Ovary (tissue), 9 donors: ENCODE results near the gene MAGEL2. TPM values are rescaled to one million over a fixed set of nuclear protein-coding genes. Genes with fewer than 3 reads are reported as not detected.

Experiments
- DNase-seq, 5 donors: peaks; one replicate each; pipeline ENCODE4 v3.0.0-alpha.2; 2019 to 2020
- H3K27ac ChIP-seq, 2 donors: fragments of 200-600 bp; one replicate each; pipeline versions ENCODE4 v1.5.1 to v1.8.0; 2019 to 2022
- H3K27me3 ChIP-seq: fragments of 200-600 bp; one replicate; pipeline ENCODE4 v1.8.0; 2022
- H3K36me3 ChIP-seq: fragments of 200-600 bp; sonication (generic); one replicate; pipeline ENCODE4 v1.5.1; 2019
- H3K4me1 ChIP-seq: one replicate; pipeline ENCODE4 v1.8.1; 2013; ENCODE audit warnings: mild to moderate bottlenecking, moderate library complexity; ENCODE audit not compliant: insufficient read depth
- H3K4me3 ChIP-seq: fragments of 200-600 bp; sonication (generic); one replicate; pipeline ENCODE4 v1.5.1; 2017
- H3K9me3 ChIP-seq, 2 donors: fragments of 200-600 bp in 1 of 2; sonication (generic) in 1 of 2; one replicate each; pipeline versions ENCODE4 v1.5.1 to v1.8.1; 2013 to 2019; ENCODE audit warnings: mild to moderate bottlenecking in 1 of 2, moderate library complexity in 1 of 2
- EP300 ChIP-seq: sonication (generic); formaldehyde crosslinking; IDR thresholded peaks from one replicate; pipeline ENCODE4 v1.6.1; 2017; ENCODE audit warnings: antibody characterized with exemption
- POLR2A ChIP-seq: fragments of 450-650 bp; IDR thresholded peaks from one replicate; pipeline ENCODE4 v1.6.1; 2017; ENCODE audit warnings: antibody characterized with exemption, mild to moderate bottlenecking, moderate library complexity
- WGBS, 3 donors: extraction: QIAGEN DNeasy Blood & Tissue Kit in 1 of 3; methylation state at CpG; one replicate each; pipeline versions ENCODE4 v1.1.5 to v1.1.7; 2013 to 2017; 5-methylcytosine and 5-hydroxymethylcytosine counted together
- intact Hi-C, 4 donors: fragments of 100-400 bp; cut with DNase I; formaldehyde crosslinking; loops; one replicate each; pipeline versions ENCODE4 v1.11.0 to v1.15.1; 2022 to 2023
- polyA plus RNA-seq, 2 donors: library from polyadenylated mRNA; stranded (reverse); fragments of 200-250 nt in 1 of 2; fragments of 350-450 nt in 1 of 2; fragmentation: Illumina TruSeq in 1 of 2; extraction: RNeasy Lipid Tissue Mini Kit (QIAGEN cat#74804) in 1 of 2; gene quantifications; one replicate each; pipeline ENCODE4 v1.2.3, GENCODE V29; 2013 to 2014
- total RNA-seq, 7 donors: library from RNA; depleted of rRNA in 2 of 7; stranded (reverse); fragments of >200 nt in 2 of 7; fragmentation: NEBNext Ultra II Directional in 3 of 7; extraction: Animal tissue kit (Norgen Biotek cat#: 25700) in 3 of 7; gene quantifications; one replicate each; pipeline versions ENCODE4 v1.1.0 to v1.2.4, GENCODE V29; 2016 to 2023
- TF ChIP-seq, protein P1 (sequence below), 3 donors: fragments of 450-650 bp in 2 of 3; fragments of 200-600 bp in 1 of 3; IDR thresholded peaks; one replicate each; pipeline versions ENCODE4 v1.5.1 to v1.8.0; 2016 to 2022; ENCODE audit warnings: antibody characterized with exemption in 3 of 3, mild to moderate bottlenecking in 1 of 3
- donor health status: DM: no; HTN: no; CAD: no; lungs with moderate emphysema.
- donor health status: DM: no; HTN: no; CAD: no.
- donor health status: Bipolar disorder and iron deficiency.
- donor health status: DM: yes; HTN: yes; CAD: no.
- donor health status: DM: no; HTN: no; CAD: no.
- donor health status: DM: yes; HTN: yes; CAD: no.

The MAGEL2 gene
- total and polyA plus RNA-seq, 9 donors, result 0.75 to 4.3 (median 1.7) TPM

DNA sequence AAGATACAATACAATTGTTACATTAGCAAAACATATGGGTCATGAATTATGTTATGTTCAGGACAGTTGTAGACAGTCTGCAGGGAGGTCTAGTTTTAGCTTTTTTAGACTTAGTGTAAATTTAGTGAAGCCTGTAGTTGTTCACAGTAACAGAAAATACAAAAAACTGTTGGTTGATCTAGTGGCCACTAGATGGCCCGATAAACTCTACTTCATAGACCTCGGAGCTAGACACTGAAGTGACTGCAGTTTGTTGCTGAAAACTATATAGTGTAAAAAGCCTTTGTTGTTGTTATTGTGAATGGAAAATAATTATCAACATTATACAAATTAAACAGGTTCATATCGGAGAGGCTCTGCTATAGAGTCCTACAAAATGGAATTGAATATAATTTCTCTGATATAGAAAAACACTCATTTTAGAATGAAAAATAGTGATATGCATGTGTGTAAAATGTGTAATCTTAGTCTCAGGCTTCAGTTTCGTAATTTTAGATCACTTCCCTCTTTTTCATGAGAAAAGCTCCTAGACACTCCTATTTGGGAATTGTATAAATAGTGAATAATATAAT, 18.3 kb downstream of the MAGEL2 start:
- H3K27ac ChIP-seq, result no peak overlapping the region
- no peaks in the 10 kb centered on the region for H3K36me3 ChIP-seq
- H3K9me3 ChIP-seq, result no peaks in the 10 kb centered on the region
- no peak overlapping the region for H3K4me3 ChIP-seq
- TF ChIP-seq, protein P1, sequence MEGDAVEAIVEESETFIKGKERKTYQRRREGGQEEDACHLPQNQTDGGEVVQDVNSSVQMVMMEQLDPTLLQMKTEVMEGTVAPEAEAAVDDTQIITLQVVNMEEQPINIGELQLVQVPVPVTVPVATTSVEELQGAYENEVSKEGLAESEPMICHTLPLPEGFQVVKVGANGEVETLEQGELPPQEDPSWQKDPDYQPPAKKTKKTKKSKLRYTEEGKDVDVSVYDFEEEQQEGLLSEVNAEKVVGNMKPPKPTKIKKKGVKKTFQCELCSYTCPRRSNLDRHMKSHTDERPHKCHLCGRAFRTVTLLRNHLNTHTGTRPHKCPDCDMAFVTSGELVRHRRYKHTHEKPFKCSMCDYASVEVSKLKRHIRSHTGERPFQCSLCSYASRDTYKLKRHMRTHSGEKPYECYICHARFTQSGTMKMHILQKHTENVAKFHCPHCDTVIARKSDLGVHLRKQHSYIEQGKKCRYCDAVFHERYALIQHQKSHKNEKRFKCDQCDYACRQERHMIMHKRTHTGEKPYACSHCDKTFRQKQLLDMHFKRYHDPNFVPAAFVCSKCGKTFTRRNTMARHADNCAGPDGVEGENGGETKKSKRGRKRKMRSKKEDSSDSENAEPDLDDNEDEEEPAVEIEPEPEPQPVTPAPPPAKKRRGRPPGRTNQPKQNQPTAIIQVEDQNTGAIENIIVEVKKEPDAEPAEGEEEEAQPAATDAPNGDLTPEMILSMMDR (IDR thresholded peaks at IDR 0.05), result no peak
- no peak for TF ChIP-seq EP300
- TF ChIP-seq POLR2A, result no peak
- intact Hi-C loops, result no loop called here
- WGBS, 3 donors, result 15 to 22% (median 16%) methylated on average over 4 of the region's 4 CpGs
- H3K27me3 ChIP-seq, result no peaks in the 10 kb centered on the region
- no peak for DNase-seq
- H3K4me1 ChIP-seq, result no peaks in the 10 kb centered on the region

DNA sequence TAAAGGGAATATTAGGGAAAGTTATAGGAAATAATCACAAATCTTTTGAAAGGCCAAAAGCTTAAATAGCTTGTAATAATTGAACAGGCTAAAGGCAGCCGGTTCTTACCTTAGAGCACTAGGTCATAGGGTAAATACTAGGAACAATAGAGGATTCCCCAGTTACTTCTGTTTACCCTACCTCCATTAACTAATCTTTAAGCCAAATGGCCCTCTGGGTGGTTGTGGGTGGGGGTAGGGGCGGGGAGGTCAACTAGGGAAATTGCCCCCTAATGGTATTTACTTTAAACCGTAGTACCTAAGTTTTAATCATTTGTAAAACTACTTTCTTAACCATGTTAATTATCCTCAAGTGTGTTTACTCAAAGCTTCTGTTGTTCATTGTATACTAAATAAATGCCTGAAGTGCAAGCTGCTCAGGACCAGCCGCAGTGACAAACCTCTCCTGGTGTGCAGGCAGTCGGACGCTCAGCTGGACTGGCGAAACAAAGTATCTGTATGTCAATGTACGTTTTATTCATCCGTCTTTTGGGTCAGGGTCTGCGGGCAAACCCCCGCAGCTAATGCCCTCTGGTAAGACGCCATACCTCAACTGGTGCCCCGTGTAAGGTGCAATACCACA, 18.9 kb downstream of the MAGEL2 start:
- intact Hi-C loops, result no loop called here
- TF ChIP-seq EP300, result no peak

DNA sequence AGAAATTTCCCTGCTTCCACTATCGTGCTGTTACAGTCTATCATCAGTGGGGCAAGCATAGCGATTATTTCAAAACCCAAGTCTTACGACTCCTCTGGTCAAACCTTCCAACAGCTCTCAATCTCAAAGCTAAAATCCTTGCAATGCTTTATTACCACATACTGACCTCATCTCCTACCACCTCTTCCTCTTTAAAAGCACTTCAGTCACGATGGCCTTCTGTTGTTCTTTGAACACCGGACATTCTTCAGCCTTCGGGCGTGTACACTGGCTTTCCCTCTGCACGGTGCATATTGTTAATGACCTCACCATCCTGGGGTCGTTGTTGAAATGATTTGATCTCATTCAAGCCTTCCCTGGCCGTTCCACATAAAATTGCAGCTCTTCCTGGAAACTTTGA, 31.1 kb downstream of the MAGEL2 start:
- H3K27me3 ChIP-seq, result no peaks in the 10 kb centered on the region
- WGBS, 3 donors, result 71 to 77% (median 71%) methylated on average over 10 of the region's 10 CpGs
- no peaks in the 10 kb centered on the region for H3K9me3 ChIP-seq
- no peak overlapping the region for H3K27ac ChIP-seq
- no peaks in the 10 kb centered on the region for H3K36me3 ChIP-seq
- intact Hi-C loops, result no loop called here
- TF ChIP-seq, protein P1 (IDR thresholded peaks at IDR 0.05), result no peak
- TF ChIP-seq EP300, result no peak
- no peak for TF ChIP-seq POLR2A
- H3K4me3 ChIP-seq, result no peak overlapping the region
- no peaks in the 10 kb centered on the region for H3K4me1 ChIP-seq
- DNase-seq, result no peak

More for the DNA sequence above, 18.9 kb downstream of the MAGEL2 start:
- no peaks in the 10 kb centered on the region for H3K9me3 ChIP-seq
- H3K27ac ChIP-seq, result no peak overlapping the region
- no peak overlapping the region for H3K4me3 ChIP-seq
- no peaks in the 10 kb centered on the region for H3K27me3 ChIP-seq
- no peaks in the 10 kb centered on the region for H3K4me1 ChIP-seq
- H3K36me3 ChIP-seq, result no peaks in the 10 kb centered on the region
- DNase-seq, result no peak
- WGBS, 3 donors, result 38 to 49% (median 44%) methylated on average over 13 of the region's 13 CpGs

DNA sequence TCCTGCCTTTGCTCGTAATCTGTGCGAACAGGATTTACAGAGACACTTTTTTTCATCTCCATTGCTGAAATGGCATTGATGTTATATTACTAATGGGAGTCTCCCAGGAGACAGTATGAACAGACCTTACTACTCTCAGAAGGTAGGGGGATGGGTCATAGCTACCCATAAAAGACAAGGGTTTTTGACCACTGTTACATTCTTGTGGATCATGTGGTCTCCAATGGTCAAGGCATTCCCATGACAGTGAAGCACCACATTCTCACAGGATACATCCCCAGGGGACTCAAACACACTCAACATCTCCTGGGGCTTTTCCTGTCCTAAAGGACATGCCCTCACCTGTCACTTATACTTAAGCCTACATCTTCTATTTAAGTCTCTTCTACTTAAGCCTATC, 41.4 kb downstream of the MAGEL2 start:
- no peaks in the 10 kb centered on the region for H3K9me3 ChIP-seq
- no peaks in the 10 kb centered on the region for H3K4me1 ChIP-seq
- no peak overlapping the region for H3K27ac ChIP-seq
- H3K4me3 ChIP-seq, result no peak overlapping the region
- H3K36me3 ChIP-seq, result no peaks in the 10 kb centered on the region
- TF ChIP-seq EP300, result no peak
- TF ChIP-seq, protein P1 (IDR thresholded peaks at IDR 0.05), result no peak
- no peak for TF ChIP-seq POLR2A
- intact Hi-C loops, result no loop called here
- DNase-seq, result no peak
- WGBS, 3 donors, result 82 to 86% (median 83%) methylated on average over 2 of the region's 2 CpGs
- H3K27me3 ChIP-seq, result no peaks in the 10 kb centered on the region

DNA sequence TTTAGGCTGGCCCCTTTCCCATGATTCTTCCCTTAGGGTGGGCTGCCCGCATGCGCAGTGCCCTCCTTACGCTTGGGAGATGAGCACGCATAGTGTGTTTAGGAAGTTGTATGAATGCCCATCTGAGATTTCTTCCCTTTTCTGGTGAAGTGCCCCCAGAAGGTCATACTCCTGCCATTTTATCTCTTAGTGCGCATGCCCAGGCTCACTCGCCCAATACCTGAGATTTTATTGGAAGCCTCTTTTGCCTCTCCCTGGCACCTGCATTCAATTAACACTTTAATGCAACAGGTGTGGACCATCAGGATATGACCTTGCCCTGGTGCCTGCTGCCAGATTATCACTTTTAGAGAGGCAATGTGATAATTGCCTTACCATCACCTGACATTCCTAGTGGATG, 45.5 kb downstream of the MAGEL2 start:
- no peak overlapping the region for H3K27ac ChIP-seq
- TF ChIP-seq POLR2A, result no peak
- TF ChIP-seq, protein P1 (IDR thresholded peaks at IDR 0.05), result no peak
- no peak for TF ChIP-seq EP300
- intact Hi-C loops, result no loop called here
- no peak overlapping the region for H3K4me3 ChIP-seq
- H3K4me1 ChIP-seq, result no peaks in the 10 kb centered on the region
- DNase-seq, result no peak
- 86 to 93% (median 87%) methylated on average over 6 of the region's 6 CpGs for WGBS, 3 donors
- H3K9me3 ChIP-seq, result no peaks in the 10 kb centered on the region
- H3K27me3 ChIP-seq, result no peaks in the 10 kb centered on the region
- H3K36me3 ChIP-seq, result no peaks in the 10 kb centered on the region
